NCI-H526 treated with DMSO at 0.1 percent for 48 hours (cell line): ENCODE measurements around the gene TMEM269.
"Not testable (repeated sequence)": the region's sequence is repeated elsewhere in the genome, so short reads cannot be mapped to it uniquely, and the experiment has no call there.

Experiments
- DNase-seq: peaks from one replicate; lab custom pipeline; 2025; lab: John Stamatoyannopoulos, UW

The TMEM269 gene

DNA sequence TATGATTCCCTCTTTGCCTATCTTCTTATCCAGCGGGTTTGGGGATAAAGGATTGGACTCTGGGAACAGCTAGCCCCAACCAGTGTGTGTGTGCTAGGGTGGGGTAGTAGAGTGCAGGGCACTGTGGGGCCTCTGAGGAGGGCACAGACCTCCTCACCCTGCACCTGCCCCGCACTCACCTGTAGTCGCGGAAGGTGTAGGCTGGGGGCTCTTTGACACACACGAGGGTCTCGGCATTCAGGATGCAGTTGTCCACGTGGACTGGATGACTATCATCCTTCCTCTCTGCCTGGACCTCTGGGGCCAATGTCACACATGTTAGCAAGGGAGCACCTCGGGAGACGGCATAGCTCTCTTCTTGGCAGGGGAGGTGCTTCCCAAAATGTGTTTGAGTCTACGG is 36.8 kb upstream of the TMEM269 start:
- no peak for DNase-seq

DNA sequence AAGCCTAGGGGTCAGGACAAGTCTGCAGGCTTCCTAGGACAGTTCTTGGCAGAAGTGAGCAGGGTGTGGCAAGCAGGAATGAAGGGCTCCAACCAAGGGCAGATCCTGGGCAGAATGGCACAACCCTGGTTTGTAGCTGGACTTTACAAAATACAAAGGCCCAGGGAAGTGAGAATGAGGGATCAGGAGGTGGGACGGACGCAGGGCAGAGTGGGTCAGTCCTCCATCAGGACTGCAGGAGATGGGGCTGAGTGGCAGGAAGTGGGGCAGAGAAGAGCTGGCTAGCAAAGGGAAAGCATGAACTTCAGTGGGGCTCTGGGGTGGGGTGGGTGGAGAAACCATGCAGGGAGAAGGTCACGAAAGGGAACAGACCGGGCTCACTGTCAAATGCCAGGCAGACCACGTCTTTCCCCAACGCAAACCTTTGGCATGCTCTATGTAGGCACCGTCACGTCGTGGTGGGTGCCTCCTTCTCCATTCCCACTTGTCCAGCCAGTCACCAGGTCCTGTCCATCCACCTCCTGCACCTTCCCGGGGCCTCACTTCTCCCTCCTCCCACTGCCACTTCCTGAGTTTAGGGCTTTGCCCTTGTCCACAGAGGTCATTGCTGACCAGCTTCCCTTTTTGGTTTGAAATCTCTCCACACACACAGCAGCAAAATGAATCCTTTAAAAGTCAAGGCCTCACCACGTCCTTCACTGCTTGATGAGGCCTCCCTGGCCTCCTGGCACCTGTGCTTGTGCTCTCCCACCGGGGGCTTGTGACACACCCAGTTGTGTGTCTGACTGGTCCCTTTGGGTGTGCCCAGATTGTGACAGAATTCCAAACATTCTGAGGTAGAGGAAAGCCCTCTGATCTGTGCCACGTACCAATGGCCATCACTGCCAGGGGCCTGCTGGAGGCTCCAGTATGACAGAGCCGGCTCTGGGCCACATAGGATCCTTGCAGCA is 36.1 kb upstream of the TMEM269 start:
- no peak for DNase-seq

DNA sequence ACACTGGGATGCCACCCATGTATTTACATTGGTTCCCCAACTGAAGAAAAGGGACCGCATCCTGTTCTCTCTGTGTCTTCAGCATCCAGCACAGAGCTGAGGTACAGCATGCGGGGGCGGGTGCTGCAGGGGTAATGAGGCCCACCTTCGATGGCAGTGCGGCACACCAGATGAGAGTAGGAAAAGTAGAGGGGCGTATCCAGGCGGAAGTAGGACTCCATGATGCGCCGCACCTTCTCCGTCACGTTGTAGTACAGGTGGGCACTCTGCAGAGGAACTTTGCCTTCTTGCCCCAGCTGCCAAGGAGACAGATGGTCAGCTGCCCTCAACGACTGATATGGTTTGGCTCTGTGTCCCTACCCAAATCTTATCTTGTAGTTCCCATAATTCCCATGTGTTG is 34.8 kb upstream of the TMEM269 start:
- DNase-seq: no peak

DNA sequence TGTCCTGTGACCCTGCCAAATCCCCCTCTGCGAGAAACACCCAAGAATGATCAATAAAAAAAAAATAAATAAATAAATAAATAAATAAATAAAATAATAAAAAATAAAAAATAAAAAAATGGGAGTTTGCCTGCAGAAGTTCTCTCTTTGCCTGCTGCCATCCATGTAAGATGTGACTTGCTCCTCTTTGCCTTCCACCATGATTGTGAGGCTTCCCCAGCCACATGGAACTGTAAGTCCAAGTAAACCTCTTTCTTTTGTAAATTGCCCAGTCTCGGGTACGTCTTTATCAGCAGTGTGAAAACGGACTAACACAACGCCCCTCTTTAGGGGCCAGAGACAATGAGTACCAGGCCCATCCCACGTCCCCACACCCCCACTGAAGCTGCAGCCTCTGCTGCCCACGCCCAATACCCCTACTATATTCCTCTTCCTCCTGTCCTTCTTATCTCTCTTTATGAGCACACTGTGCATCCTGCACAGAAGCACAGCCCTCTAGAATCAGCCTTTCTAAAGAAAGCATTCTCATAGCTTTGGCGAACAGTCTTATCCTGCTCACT is 33.2 kb upstream of the TMEM269 start:
- DNase-seq: not testable (repeated sequence)

DNA sequence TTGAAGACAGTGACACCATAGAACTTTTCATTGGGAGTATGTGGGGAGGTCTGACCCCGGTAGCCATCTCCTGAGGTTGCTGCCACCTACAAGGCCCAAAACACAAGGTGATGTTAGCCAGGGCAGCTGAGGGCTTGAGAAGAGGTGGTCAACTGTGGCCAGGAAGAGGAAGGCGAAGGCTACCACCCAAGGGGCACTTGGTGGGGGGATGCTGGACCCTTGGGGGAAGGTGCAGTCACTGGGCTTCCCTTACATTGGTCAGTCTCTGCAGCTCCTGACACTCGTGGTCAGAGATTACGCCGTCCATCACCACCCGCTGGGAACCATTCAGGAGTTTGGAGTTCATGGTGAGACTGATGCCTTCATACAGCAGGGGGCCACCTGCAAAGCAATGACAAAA is 32.5 kb upstream of the TMEM269 start:
- DNase-seq: no peak

DNA sequence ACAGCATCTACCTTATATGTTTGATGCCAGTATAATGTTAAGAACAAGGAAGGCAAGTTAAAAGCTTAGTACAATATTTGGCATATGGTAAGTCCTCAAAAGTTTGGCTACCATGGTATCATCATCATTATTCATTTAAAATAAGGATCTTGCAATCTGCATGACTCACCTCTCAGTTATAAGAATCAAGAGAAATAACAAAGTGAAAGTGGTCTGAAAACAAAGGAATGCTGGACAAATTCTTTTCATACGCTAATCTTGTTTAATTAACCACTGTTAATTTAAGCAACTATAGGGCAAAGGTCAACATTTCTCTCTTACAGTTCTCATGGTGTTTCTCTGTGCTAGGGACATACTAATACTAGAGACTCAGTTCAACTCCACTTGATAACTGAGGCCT is 31.7 kb upstream of the TMEM269 start:
- DNase-seq: no peak

DNA sequence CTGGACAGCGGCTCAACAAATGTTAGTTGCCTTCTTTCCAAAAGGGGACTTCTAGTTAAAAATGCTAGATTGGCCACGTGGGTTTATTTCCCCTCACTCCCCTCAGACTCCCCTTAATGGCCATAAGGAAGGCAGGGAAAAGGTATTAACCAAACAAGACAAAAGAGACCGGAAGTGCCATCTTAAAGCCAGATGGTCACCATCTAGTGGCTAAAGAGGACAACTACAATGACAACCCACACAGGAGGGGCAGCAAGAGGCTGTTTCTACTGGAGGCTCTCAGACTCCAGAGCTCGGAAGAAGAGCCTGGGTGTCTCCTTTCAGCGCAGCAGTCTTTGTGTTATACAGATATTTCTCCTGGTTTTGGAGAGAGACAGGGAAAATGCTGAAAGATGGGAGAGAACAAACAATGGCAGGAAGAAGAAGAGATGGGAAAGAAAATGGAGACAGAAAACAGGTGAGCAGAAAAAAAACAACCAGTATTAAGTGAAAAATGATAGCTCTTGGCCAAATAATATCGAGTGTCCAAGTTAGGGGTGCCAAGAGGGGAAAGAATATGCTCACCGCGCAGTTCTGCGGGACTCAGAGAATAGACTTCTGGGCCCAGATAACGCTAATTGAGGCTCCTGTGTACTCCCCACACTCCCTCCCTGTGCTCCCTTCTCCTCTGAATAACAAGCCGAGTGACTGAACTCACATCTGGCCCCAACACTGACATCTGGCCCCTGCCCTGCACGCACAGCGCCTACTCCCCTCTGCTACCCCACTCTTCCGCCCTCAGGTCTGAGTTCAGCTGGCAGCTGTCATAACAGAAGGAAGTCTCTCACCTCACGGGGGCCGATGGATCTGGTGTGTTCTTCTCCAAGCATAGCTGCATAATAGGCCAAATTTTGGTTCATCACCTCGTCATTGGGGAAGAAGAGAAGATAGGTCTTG is 27.6 kb upstream of the TMEM269 start:
- DNase-seq: peak; percentile 58

DNA sequence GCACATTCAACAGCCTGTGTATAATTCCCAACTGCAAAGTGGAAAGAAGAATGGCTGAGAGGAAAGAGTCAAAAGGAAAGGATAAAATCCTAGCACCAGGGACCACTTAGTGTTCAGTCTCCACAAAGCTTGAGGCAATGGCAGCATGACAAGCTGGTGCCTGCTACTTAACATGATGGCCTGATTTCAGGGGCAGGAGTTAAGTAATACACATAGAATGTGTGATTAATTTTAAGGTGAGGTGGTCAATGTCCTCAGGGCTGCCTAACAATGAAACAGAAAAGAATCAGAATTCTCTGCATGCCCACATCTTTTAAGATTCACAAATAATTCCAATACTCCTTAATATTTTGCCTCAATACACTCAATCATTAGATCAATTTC is 26.9 kb upstream of the TMEM269 start:
- no peak for DNase-seq

DNA sequence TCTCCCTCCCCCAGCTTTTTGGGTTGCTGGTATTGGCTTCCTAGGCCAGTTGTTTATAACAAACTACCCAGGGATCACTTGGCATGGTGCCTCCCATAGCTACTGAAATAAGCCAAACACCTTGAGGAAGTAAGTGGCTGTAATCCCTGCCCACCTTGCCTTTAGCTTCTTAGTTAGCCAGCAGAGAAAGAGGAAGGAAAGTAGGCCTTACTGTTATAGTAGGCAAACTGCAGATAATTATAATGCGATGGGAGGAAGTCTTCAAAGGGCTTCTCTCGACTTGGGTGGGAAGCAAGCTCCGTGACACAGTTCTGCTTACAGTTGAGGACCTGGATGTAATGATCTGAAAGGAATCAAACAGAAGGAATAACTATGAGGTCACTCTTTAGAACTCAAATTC is 26.1 kb upstream of the TMEM269 start:
- DNase-seq: no peak

DNA sequence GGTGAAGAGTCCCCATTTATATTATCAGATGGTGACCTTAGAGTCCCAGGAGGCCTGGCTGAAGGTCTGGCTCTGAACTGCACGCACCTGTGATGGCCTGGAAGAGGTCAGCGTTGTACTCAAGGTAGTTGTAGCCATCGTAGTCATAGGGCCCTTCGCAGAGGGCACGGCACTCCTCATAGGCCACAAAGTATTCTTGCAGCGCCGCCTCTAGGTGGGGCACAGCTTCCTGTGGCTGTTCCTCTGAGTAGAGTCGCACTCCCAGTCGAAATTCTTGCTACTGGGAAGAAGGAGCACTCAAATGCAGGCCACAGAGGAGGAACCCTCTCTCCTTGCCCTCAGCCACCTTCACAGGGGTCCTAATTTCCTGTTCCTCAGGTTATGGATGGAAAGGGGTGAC is 25.7 kb upstream of the TMEM269 start:
- no peak for DNase-seq

DNA sequence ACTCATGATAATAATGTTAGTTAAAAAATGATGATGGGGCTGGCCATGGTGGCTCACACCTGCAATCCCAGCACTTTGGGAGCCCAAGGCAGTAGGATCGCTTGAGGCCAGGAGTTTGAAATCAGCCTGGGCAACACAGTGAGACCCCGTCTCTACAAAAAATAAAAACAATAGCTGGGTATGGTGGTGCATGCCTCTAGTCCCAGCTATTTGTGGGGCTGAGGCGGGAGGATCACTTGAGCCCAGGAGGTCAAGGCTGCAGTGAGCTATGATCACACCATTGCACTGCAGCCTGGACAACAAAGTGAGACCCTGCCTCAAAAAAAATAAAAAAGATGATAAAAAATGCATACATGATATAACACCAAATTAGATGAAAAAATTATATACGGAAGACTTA is 23.2 kb upstream of the TMEM269 start:
- DNase-seq: no peak

DNA sequence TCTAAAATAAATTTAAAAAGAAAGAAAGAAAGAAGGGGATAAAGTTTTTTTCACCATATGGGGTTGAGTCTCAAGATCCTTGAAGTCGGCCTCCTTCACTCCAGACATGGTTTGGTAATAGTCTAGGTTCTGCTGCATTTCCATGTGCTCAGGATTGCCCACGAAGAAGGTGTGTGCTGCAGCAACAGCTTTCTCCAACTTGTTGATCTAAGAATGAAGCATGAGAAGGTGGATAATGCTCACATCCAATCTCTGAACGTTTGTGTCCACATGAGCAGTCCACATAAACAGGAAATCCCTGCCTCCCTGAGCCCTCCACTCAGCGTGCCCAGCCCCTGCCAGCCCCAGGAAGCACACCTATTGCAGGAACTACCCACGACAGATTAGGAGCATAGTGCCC is 22.5 kb upstream of the TMEM269 start:
- no peak for DNase-seq

DNA sequence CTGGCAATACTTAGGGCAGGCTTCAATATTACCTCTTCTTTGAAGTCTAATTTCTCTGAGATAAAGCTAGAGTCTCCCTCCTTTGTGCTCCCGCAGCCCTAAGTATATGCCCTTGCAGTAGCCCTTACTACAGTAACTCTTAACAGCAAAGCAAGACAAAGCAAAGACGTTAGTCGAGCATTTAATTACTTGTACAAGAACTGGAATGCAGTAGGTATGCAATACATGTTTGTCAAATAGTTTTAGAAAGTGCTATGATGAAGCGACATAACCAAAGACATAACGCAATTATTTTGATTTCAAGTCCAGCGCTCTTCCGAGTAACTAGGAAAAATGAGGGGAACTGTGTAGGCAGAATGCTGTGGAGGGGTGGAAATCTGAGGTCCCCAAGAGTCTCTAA is 19.5 kb upstream of the TMEM269 start:
- no peak for DNase-seq

DNA sequence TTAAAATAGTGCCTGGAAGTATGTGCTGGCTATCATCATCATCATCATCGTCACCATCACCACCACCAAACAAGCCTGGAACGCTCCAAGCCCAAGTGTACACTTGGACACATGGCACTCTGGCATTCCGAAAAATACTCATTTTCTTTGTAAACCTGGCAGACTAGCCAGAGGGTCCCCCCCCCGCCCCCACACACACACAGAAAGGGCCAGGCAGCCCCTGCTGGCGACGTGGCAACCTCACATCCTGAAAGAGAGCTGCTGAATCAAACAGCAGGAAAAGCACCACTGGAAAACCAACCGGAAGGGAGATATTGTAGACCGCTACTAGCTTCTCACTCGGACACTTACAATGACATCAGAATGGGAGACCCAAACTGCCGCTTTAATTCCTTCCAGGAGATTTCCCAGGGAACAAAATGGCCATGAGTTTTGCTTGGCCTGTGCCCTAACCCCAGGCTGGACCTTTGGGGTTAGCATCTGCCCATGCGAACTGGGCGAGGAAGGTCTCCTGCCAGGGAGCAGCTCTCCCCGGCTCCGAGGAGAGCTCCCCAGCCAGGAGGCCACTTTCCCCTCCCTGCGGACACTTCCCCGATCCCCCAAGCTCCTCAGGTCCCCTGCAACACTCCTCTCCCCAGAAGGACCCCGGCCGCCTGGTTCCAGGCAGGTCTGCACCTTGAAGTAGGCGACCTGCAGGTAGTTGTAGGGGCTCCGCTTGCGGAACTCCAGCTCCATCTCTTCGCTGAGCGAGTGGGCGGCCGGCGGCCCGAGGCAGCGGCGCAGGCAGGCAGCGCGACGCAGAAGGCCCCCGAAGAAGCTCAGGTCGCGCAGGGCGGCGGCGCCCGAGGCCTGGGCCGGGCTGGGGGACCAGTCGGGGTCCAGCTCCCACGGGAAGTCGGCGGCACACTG is 18.7 kb upstream of the TMEM269 start:
- peak; percentile 60 for DNase-seq

DNA sequence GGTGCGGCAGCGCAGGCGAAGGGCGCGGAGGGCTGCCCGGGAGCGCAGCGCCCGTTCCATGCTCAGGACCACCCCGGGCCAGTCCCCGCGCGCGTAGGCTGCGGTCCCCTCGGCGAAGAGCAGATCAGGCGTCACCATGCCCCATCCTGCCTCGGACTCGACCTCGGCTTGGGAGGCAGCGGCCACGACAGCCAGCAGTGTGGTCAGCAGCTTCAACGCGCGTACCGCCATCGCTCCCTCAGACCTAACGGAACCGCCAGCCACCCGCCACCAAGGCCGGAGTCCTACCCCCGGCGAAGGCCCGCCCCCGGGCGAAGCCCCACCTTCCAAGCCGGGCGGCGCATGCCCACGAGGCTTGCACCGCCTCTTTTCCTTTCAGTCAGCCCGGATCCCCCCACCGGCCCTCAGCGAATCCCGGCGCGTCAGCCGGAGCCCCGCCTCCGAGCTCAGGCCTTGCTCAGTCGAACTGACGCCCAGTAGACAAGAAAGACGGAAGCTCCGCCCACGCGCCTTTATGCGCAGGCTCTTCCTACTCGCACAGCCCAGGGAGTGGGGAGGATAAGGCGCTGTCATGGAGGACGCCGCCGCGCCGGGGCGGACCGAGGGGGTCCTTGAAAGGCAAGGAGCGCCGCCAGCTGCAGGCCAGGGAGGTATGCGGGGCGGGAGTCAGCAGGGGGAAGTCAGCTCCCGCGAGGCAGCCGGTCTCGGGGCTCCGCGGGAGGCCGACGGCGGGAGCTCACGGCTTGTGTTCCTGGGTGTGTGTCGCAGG is 17.9 kb upstream of the TMEM269 start, which contains the start of the genes C1orf50 and P3H1:
TSS of gene C1orf50 (plus strand) at position 509 of the 769 bp plus-strand sequence. CDS start at position 572, 63 bp downstream.
TSS of gene P3H1 (minus strand) at position 288 of the 769 bp plus-strand sequence. CDS start at position 231, 57 bp downstream.
- DNase-seq: peak; percentile 99

DNA sequence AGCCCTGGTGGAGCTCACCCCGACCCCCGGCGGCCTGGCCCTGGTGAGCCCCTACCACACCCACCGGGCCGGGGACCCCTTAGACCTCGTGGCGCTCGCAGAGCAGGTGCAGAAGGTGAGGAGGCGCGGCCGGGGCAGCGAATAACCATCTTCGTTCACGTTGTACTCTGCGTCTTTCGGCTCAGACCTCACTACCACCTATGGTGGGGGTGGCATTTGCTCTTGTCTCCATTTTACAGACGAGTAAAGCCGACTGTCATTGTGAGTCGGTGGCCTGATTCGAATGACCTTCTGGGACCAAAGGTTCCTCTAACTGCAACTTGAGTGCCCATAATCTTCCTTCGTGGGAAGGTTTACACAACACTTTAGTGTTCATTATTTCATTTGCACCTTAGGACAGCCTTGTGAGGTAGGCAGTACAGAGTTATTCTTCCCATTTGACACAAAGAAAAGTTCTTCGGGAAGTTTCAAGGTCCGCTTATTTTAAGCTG is 17.2 kb upstream of the TMEM269 start:
- peak; percentile 65 for DNase-seq

DNA sequence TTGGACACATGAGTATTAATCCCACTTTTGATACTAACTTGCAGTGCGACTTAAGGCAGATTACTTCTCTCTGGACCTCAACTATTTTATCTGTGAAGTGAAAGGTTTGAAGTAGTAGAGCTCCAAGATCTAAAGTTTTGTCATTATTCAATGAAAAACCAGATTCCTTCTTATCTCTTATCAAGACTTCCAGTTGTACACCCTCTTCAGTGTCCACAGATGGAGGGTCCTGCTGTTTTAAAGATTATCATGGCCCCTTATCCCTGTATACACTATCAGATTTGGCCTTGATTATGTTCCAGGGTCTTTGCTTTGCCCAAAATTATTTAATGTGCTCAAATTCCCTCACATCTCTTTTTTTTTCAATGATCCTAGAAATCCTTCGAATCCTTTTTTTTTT is 16.6 kb upstream of the TMEM269 start:
- no peak for DNase-seq

DNA sequence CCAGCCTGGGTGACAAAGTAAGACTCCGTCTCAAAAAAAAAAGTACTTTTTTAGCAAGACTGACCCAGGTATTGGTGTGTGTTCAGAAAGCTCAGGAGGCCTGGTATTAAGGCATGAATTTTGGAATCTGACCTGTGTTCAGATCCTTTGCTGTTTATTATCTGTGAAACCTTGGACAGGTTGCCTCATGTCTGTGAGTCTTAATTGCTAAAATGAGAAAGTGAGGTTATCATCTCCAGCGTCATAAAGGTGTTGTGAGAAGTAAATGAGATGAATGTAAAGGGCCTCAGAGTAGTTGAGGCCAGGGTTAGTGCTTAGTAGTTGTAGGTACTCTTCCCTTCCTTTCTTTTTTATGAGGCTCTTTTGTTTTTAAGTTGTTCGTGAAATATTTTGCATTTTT is 15.0 kb upstream of the TMEM269 start:
- DNase-seq: no peak

DNA sequence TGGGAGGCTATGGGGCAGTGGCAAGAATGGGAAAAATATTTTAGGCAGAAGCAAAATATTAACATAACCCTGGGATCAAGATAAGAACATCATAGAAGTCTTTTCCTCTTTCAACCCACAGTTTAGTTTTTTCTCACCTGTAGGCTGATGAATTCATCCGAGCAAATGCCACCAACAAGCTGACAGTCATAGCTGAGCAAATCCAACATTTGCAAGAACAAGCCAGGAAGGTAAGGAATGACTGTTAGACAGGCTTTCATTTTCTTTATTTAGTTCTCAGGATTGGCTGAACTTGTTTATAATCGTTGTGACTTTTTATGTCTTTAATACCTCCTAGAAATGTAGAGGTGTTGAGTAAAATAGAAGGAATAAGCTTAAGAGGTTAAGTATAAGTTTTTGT is 11.4 kb upstream of the TMEM269 start:
- DNase-seq: no peak

DNA sequence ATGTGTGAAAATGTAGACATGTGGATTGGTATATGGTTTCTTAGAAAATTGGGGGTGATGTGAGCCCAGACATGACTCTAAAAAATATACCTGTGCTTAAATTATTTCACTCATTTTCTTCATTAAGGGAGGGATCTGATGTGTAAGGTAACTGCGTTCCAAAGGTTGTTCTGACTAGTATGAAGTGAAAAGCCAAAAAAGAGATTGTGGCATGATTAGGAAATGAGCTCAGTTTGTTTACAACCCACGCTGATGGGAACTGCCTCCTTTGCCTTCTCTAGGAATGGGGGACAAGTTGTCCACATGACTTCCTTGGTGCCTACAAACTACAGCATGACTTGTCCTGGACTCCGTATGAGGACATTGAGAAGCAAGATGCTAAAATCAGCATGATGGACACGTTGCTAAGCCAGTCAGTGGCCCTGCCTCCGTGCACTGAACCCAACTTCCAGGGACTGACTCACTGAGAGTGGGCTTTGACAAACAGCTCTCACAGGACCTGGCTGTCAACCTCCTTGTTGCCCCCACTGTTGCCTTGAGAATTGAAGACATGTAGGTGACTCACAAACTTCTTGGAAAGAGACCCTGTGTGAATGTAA is 9.8 kb upstream of the TMEM269 start:
- no peak for DNase-seq
